Measurements from ENCODE around the gene HSPA1A. TPM values are rescaled to one million over a fixed set of nuclear protein-coding genes. Genes with fewer than 3 reads are reported as not detected.

Gene HSPA1A
- total and polyA plus RNA-seq, 4 donors: 90.6 to 1,149 (median 139) TPM

DNA sequence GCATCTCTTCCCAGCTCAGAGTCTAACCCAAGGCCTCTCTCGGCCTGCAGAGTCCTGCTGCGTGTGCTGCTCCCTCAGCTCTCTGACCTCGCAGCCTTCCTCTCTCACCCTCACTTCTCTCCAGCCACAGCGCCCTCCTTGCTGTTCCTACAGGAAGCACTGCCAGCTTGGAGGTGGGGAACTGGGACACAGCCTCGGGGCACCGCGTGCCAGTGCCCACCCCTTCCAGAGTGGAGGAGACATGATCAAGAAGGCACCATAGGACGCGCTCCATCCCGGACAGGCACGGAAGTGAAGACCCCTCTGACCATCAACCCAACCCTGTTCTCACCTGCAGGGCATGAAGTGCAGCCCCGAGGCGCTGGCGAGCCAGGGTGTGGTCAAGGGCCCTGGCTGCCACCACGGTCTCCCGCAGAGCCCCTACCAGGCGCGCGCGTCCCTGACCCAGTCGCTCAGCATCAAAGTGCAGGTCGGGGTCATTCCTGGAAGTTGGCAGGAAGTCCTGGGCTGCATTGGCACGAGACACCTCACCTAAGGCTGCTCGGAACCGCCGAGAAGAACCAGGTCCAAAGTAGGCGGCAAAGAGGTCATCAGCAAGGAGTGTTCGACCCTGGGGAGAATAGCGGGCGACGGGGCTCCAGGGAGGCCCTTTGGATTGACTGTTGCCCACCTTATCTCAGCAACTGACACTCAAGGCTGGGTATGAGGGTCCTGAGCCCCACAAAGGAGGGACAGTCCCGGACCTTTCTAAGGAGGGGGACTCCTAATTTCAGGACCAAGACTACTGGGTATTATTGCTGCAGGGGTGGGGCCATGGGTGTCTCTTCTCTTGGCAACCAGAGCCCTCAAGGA lies 39.5 kb upstream of the HSPA1A start:
- H3K36me3 ChIP-seq (ENCODE audit: control insufficient read depth in 4 of 4, insufficient read depth in 4 of 4, low read length in 4 of 4): peaks cover 0 to 22% (median 9%) of the 10 kb centered on the region in 4 donors
- no peaks in the 10 kb centered on the region for H3K9me3 ChIP-seq (ENCODE audit: control insufficient read depth in 4 of 4, insufficient read depth in 3 of 4, low read length in 3 of 4)
- TF ChIP-seq, protein P1, sequence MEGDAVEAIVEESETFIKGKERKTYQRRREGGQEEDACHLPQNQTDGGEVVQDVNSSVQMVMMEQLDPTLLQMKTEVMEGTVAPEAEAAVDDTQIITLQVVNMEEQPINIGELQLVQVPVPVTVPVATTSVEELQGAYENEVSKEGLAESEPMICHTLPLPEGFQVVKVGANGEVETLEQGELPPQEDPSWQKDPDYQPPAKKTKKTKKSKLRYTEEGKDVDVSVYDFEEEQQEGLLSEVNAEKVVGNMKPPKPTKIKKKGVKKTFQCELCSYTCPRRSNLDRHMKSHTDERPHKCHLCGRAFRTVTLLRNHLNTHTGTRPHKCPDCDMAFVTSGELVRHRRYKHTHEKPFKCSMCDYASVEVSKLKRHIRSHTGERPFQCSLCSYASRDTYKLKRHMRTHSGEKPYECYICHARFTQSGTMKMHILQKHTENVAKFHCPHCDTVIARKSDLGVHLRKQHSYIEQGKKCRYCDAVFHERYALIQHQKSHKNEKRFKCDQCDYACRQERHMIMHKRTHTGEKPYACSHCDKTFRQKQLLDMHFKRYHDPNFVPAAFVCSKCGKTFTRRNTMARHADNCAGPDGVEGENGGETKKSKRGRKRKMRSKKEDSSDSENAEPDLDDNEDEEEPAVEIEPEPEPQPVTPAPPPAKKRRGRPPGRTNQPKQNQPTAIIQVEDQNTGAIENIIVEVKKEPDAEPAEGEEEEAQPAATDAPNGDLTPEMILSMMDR (IDR thresholded peaks at IDR 0.05; ENCODE audit: control extremely low read depth, extremely low read depth): no peak
- ATAC-seq (ENCODE audit: insufficient read depth, low FRiP score) (no peak), DNase-seq (no peak)
- 90% methylated on average over 32 of the region's 32 CpGs for WGBS, 2 donors
- no peaks in the 10 kb centered on the region for H3K27me3 ChIP-seq (ENCODE audit: control insufficient read depth in 3 of 3, insufficient read depth in 3 of 3, low read length in 2 of 3)
- H3K4me1 ChIP-seq (ENCODE audit: control insufficient read depth in 5 of 5, insufficient read depth in 5 of 5, low read length in 5 of 5): peaks cover 0 to 9% (median 0%) of the 10 kb centered on the region in 5 donors
- H3K9ac ChIP-seq (ENCODE audit: insufficient read depth in 1 of 2, low read length in 2 of 2): no peak overlapping the region
- no peak overlapping the region for H3K4me3 ChIP-seq
- no peak overlapping the region for H3K27ac ChIP-seq (ENCODE audit: low read depth in 1 of 2, low read length in 1 of 2)

GRCh38 chr6:31776485-31776988 lies 38.8 kb upstream of the HSPA1A start:
- Histone ChIP-seq H3K27ac (ENCODE audit: low read depth in 1 of 2, low read length in 1 of 2) (peak overlapping the region; percentile 49 to 57), H3K27me3 (ENCODE audit: control insufficient read depth in 3 of 3, insufficient read depth in 3 of 3, low read length in 2 of 3) (no peaks in the 10 kb centered on the region), H3K9me3 (ENCODE audit: control insufficient read depth in 4 of 4, insufficient read depth in 3 of 4, low read length in 3 of 4) (no peaks in the 10 kb centered on the region), H3K4me3 (no peak overlapping the region), H3K4me1 (ENCODE audit: control insufficient read depth in 5 of 5, insufficient read depth in 5 of 5, low read length in 5 of 5) (peaks cover 0 to 9% (median 0%) of the 10 kb centered on the region in 5 donors), H3K36me3 (ENCODE audit: control insufficient read depth in 4 of 4, insufficient read depth in 4 of 4, low read length in 4 of 4) (peaks cover 0 to 27% (median 12%) of the 10 kb centered on the region in 4 donors), H3K9ac (ENCODE audit: insufficient read depth in 1 of 2, low read length in 2 of 2) (no peak overlapping the region)
- peak in 1 of 3 donors; percentile 30 for DNase-seq
- no peak for ATAC-seq (ENCODE audit: insufficient read depth, low FRiP score)
- TF ChIP-seq, protein P1 (IDR thresholded peaks at IDR 0.05; ENCODE audit: control extremely low read depth, extremely low read depth): no peak
- whole genome bisulfite sequencing, 2 donors: 37% methylated on average over 13 to 14 of the region's 14 CpGs

GRCh38 chr6:31776989-31777666 lies 38.2 kb upstream of the HSPA1A start, which contains the start of gene VWA7:
Gene VWA7 (minus strand): TSS chr6:31777328. CDS start chr6:31776779, 549 bp downstream.
- Histone ChIP-seq H3K27ac (ENCODE audit: low read depth in 1 of 2, low read length in 1 of 2) (peak within 1 kb of the TSS; percentile 49 to 57), H3K9ac (ENCODE audit: insufficient read depth in 1 of 2, low read length in 2 of 2) (no peak within 1 kb of the TSS), H3K9me3 (ENCODE audit: control insufficient read depth in 4 of 4, insufficient read depth in 3 of 4, low read length in 3 of 4) (no peaks in the 10 kb centered on the region), H3K4me1 (ENCODE audit: control insufficient read depth in 5 of 5, insufficient read depth in 5 of 5, low read length in 5 of 5) (peaks cover 0 to 9% (median 0%) of the 10 kb centered on the region in 5 donors), H3K4me3 (no peak within 1 kb of the TSS), H3K36me3 (ENCODE audit: control insufficient read depth in 4 of 4, insufficient read depth in 4 of 4, low read length in 4 of 4) (peaks cover 0 to 33% (median 13%) of the 10 kb centered on the region in 4 donors), H3K27me3 (ENCODE audit: control insufficient read depth in 3 of 3, insufficient read depth in 3 of 3, low read length in 2 of 3) (no peaks in the 10 kb centered on the region)
- DNase-seq (peak; percentile 42 to 74 (median 57)), ATAC-seq (ENCODE audit: insufficient read depth, low FRiP score) (peak; percentile 63)
- TF ChIP-seq, protein P1 (IDR thresholded peaks at IDR 0.05; ENCODE audit: control extremely low read depth, extremely low read depth): no peak
- 11 to 17% methylated on average over 15 of the region's 15 CpGs for WGBS, 2 donors

Data from lung (tissue), 12 donors.